Measurements from ENCODE around the gene URI1. TPM values are rescaled to one million over a fixed set of nuclear protein-coding genes. Genes with fewer than 3 reads are reported as not detected.

Gene URI1
- total and polyA plus RNA-seq, 2 experiments from 2014 or later: 16.2 to 58.1 TPM

GRCh38 chr19:30022659-30023058 is 80.6 kb downstream of the URI1 start:
- H3K27ac ChIP-seq: no peak overlapping the region
- no peaks in the 10 kb centered on the region for H3K27me3 ChIP-seq (replicated peaks; ENCODE audit: insufficient read depth)
- H3F3A ChIP-seq (ENCODE audit: insufficient read depth): no peaks in the 10 kb centered on the region
- in situ Hi-C loops (cut with MboI): no loop called here
- H3K36me3 ChIP-seq (ENCODE audit: low read depth): peaks cover 2% of the 10 kb centered on the region; the same call in 1 of the 2 replicates
- no peaks in the 10 kb centered on the region for H3K9me2 ChIP-seq (ENCODE audit: insufficient read depth)
- no peak overlapping the region for H3K4me2 ChIP-seq (ENCODE audit: unreplicated experiment)
- DNase-seq: no peak
- no peak overlapping the region for H3K4me3 ChIP-seq
- no peaks in the 10 kb centered on the region for H3K4me1 ChIP-seq (ENCODE audit: insufficient read depth)
- WGBS, 2 experiments (ENCODE audit: low coverage in 1 of 2, low lambda C conversion rate in 2 of 2, missing lambda C conversion rate in 2 of 2): 98 to 100% methylated on average over 1 of the region's 1 CpG
- no peak overlapping the region for H2AFZ ChIP-seq
- no peak overlapping the region for H3K9ac ChIP-seq
- TF ChIP-seq EZH2 (IDR thresholded peaks at IDR 0.05; ENCODE audit: insufficient read depth, poor library complexity, severe bottlenecking) (no peak), EZH2phosphoT487 (IDR thresholded peaks at IDR 0.05; ENCODE audit: insufficient read depth, low read depth) (no peak)
- H4K20me1 ChIP-seq (ENCODE audit: insufficient read depth): no peaks in the 10 kb centered on the region
- H3K9me3 ChIP-seq (ENCODE audit: low read depth): no peaks in the 10 kb centered on the region
- H3K79me2 ChIP-seq (ENCODE audit: insufficient read depth): no peaks in the 10 kb centered on the region; the same call in 1 of the 2 replicates

- in situ Hi-C loops (cut with MboI): no loop called here
Observed at GRCh38 chr19:30023330-30023729, 81.3 kb downstream of the URI1 start.

DNA sequence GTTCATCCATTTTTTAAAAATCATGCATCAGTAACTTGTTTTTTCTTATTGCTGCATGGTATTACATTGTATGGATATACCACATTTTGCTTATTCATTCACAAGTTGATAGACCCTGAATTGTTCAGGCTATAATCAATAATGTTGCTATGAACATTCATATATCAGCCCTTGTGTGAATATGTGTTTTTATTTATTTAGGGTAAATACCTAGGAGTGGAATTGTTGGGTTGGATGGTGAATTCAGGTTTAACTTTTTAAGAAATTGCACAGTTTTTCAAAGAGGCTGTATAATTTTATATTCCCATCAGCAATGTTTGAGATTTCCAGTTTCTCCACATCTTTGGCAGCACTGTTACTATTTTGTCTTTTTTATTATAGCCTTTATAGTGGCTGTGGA is 82.1 kb downstream of the URI1 start:
- Histone ChIP-seq H3K9me2 (ENCODE audit: insufficient read depth) (no peaks in the 10 kb centered on the region), H3K4me2 (ENCODE audit: unreplicated experiment) (no peak overlapping the region), H3K9me3 (ENCODE audit: low read depth) (no peaks in the 10 kb centered on the region), H3K9ac (no peak overlapping the region), H3F3A (ENCODE audit: insufficient read depth) (no peaks in the 10 kb centered on the region), H3K27ac (no peak overlapping the region), H3K36me3 (ENCODE audit: low read depth) (no peaks in the 10 kb centered on the region; the same call in 1 of the 2 replicates), H3K4me1 (ENCODE audit: insufficient read depth) (no peaks in the 10 kb centered on the region), H2AFZ (no peak overlapping the region), H3K79me2 (ENCODE audit: insufficient read depth) (no peaks in the 10 kb centered on the region; the same call in 1 of the 2 replicates), H3K4me3 (no peak overlapping the region), H3K27me3 (replicated peaks; ENCODE audit: insufficient read depth) (no peaks in the 10 kb centered on the region), H4K20me1 (ENCODE audit: insufficient read depth) (no peaks in the 10 kb centered on the region)
- no peak for TF ChIP-seq EZH2 (IDR thresholded peaks at IDR 0.05; ENCODE audit: insufficient read depth, poor library complexity, severe bottlenecking)
- in situ Hi-C loops (cut with MboI): no loop called here
- DNase-seq: no peak

More at GRCh38 chr19:30023330-30023729, 81.3 kb downstream of the URI1 start:
- H3K4me2 ChIP-seq (ENCODE audit: unreplicated experiment): no peak overlapping the region
- no peaks in the 10 kb centered on the region for H3K9me3 ChIP-seq (ENCODE audit: low read depth)
- no peaks in the 10 kb centered on the region for H3F3A ChIP-seq (ENCODE audit: insufficient read depth)
- no peak overlapping the region for H2AFZ ChIP-seq
- H3K79me2 ChIP-seq (ENCODE audit: insufficient read depth): no peaks in the 10 kb centered on the region; the same call in 1 of the 2 replicates
- no peak overlapping the region for H3K4me3 ChIP-seq
- no peaks in the 10 kb centered on the region for H3K4me1 ChIP-seq (ENCODE audit: insufficient read depth)
- DNase-seq: no peak
- no peaks in the 10 kb centered on the region for H3K27me3 ChIP-seq (replicated peaks; ENCODE audit: insufficient read depth)
- H3K9me2 ChIP-seq (ENCODE audit: insufficient read depth): no peaks in the 10 kb centered on the region
- H4K20me1 ChIP-seq (ENCODE audit: insufficient read depth): no peaks in the 10 kb centered on the region
- no peaks in the 10 kb centered on the region; the same call in 1 of the 2 replicates for H3K36me3 ChIP-seq (ENCODE audit: low read depth)
- TF ChIP-seq EZH2 (IDR thresholded peaks at IDR 0.05; ENCODE audit: insufficient read depth, poor library complexity, severe bottlenecking): no peak
- no peak for TF ChIP-seq EZH2phosphoT487 (IDR thresholded peaks at IDR 0.05; ENCODE audit: insufficient read depth, low read depth)
- H3K9ac ChIP-seq: no peak overlapping the region
- no peak overlapping the region for H3K27ac ChIP-seq

GRCh38 chr19:30026933-30027332 is 84.9 kb downstream of the URI1 start:
- Histone ChIP-seq H3K4me1 (ENCODE audit: insufficient read depth) (no peaks in the 10 kb centered on the region), H2AFZ (no peak overlapping the region), H3K9ac (no peak overlapping the region), H3K36me3 (ENCODE audit: low read depth) (no peaks in the 10 kb centered on the region; the same call in 1 of the 2 replicates), H3F3A (ENCODE audit: insufficient read depth) (no peaks in the 10 kb centered on the region), H3K9me2 (ENCODE audit: insufficient read depth) (no peaks in the 10 kb centered on the region), H4K20me1 (ENCODE audit: insufficient read depth) (no peaks in the 10 kb centered on the region), H3K27ac (no peak overlapping the region), H3K4me2 (ENCODE audit: unreplicated experiment) (no peak overlapping the region), H3K79me2 (ENCODE audit: insufficient read depth) (no peaks in the 10 kb centered on the region; the same call in none of the 2 replicates), H3K9me3 (ENCODE audit: low read depth) (no peaks in the 10 kb centered on the region), H3K27me3 (replicated peaks; ENCODE audit: insufficient read depth) (no peaks in the 10 kb centered on the region), H3K4me3 (no peak overlapping the region)
- no peak for DNase-seq
- WGBS, 2 experiments (ENCODE audit: low coverage in 1 of 2, low lambda C conversion rate in 2 of 2, missing lambda C conversion rate in 2 of 2): 80 to 100% methylated on average over 1 of the region's 1 CpG
- in situ Hi-C loops (cut with MboI): no loop called here
- no peak for TF ChIP-seq EZH2phosphoT487 (IDR thresholded peaks at IDR 0.05; ENCODE audit: insufficient read depth, low read depth)
- TF ChIP-seq EZH2 (IDR thresholded peaks at IDR 0.05; ENCODE audit: insufficient read depth, poor library complexity, severe bottlenecking): no peak

Measured in GM23248 (cell line).